Measurements from ENCODE around the gene GNB1. TPM values are rescaled to one million over a fixed set of nuclear protein-coding genes. Genes with fewer than 3 reads are reported as not detected.
A peak's percentile ranks its signal among the peaks of the same experiment; 100 is the strongest.
"Not testable (repeated sequence)": the region's sequence is repeated elsewhere in the genome, so short reads cannot be mapped to it uniquely, and the experiment has no call there.

The GNB1 gene
- total and polyA plus RNA-seq, 5 donors = 73.7 to 205 (median 172) TPM

DNA sequence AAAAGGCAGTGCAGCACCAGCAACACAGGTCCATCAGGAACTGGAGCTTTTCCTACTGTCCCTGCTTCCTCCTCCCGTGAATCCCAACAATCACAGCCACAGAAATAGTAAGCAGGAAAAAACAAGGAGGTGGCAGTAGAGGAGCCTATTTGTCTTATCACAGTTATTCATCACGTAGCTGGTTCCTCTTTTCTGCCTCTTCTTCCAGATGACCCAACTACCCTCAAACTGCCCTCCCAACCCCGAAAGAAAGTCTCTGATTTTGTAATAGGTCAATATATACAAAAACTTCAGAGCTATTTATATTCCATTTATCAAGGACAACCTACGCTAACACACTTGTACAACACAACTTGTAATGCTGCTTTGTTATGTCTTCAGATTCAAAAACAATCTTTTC lies 21.4 kb downstream of the GNB1 start:
- Histone ChIP-seq H3K9me3 (ENCODE audit: control insufficient read depth, low read length) (no peaks in the 10 kb centered on the region), H3K27me3 (ENCODE audit: control insufficient read depth, insufficient read depth) (no peaks in the 10 kb centered on the region), H3K4me3 (ENCODE audit: low read length) (no peak overlapping the region), H3K4me1 (ENCODE audit: control insufficient read depth, insufficient read depth, low read length) (peaks cover 23% of the 10 kb centered on the region), H3K27ac (ENCODE audit: low read length) (no peak overlapping the region)
- DNase-seq (no peak), ATAC-seq (no peak)
- 32% methylated on average over 4 of the region's 4 CpGs for WGBS
- intact Hi-C loops (cut with DNase I) = no loop called here

- ATAC-seq (no peak), DNase-seq (no peak)
- intact Hi-C loops (cut with DNase I) = no loop called here
- Histone ChIP-seq H3K27ac (ENCODE audit: low read length) (no peak overlapping the region), H3K27me3 (ENCODE audit: control insufficient read depth, insufficient read depth) (no peaks in the 10 kb centered on the region), H3K4me3 (ENCODE audit: low read length) (no peak overlapping the region), H3K4me1 (ENCODE audit: control insufficient read depth, insufficient read depth, low read length) (peaks cover 18% of the 10 kb centered on the region), H3K9me3 (ENCODE audit: control insufficient read depth, low read length) (no peaks in the 10 kb centered on the region)
- 98% methylated on average over 3 of the region's 3 CpGs for WGBS
Observed at GRCh38 chr1:1867164-1867563, 23.7 kb downstream of the GNB1 start.

- H3K4me1 ChIP-seq (ENCODE audit: control insufficient read depth, insufficient read depth, low read length) = peaks cover 19% of the 10 kb centered on the region
- H3K27ac ChIP-seq (ENCODE audit: low read length) = no peak overlapping the region
- ATAC-seq = no peak
- WGBS = 55% methylated on average over 6 of the region's 6 CpGs
- DNase-seq = no peak
- intact Hi-C loops (cut with DNase I) = no loop called here
- no peak overlapping the region for H3K4me3 ChIP-seq (ENCODE audit: low read length)
- H3K9me3 ChIP-seq (ENCODE audit: control insufficient read depth, low read length) = no peaks in the 10 kb centered on the region
- H3K27me3 ChIP-seq (ENCODE audit: control insufficient read depth, insufficient read depth) = no peaks in the 10 kb centered on the region
Observed at GRCh38 chr1:1862905-1863547, 27.9 kb downstream of the GNB1 start.

DNA sequence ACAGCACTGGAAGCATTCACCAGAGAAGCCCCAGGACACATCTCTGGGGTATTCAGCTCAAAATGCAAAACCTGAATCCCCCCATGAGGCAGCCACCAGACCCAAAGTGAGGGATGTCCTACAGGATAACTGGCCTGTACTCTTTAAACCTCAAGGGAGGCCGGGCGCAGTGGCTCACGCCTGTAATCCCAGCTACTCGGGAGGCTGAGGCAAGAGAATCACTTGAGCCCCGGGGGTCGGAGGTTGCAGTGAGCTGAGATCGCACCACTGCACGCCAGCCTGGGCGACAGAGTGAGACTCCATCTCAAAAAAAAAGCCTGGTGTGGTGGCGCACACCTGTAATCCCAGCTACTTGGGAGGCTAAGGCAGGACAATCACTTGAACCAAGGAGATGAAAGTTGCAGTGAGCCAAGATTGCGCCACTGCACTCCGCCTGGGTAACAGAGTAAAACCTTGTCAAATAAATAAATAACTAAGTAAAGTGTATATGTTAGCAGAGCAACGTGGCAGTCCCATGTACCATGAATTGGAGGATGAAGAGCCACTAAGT lies 29.1 kb downstream of the GNB1 start:
- 84% methylated on average over 13 of the region's 13 CpGs for WGBS
- intact Hi-C loops (cut with DNase I); DNase-seq; H3K4me3 ChIP-seq (ENCODE audit: low read length); H3K9me3 ChIP-seq (ENCODE audit: control insufficient read depth, low read length); ATAC-seq; H3K27ac ChIP-seq (ENCODE audit: low read length); H3K27me3 ChIP-seq (ENCODE audit: control insufficient read depth, insufficient read depth): not testable (repeated sequence)
- peaks cover 24% of the 10 kb centered on the region for H3K4me1 ChIP-seq (ENCODE audit: control insufficient read depth, insufficient read depth, low read length)

- no peaks in the 10 kb centered on the region for H3K9me3 ChIP-seq (ENCODE audit: control insufficient read depth, low read length)
- H3K27ac ChIP-seq (ENCODE audit: low read length) = no peak overlapping the region
- WGBS = 42% methylated on average over 1 of the region's 1 CpG
- no peaks in the 10 kb centered on the region for H3K27me3 ChIP-seq (ENCODE audit: control insufficient read depth, insufficient read depth)
- intact Hi-C loops (cut with DNase I) = no loop called here
- DNase-seq = no peak
- H3K4me1 ChIP-seq (ENCODE audit: control insufficient read depth, insufficient read depth, low read length) = peaks cover 24% of the 10 kb centered on the region
- ATAC-seq = no peak
- H3K4me3 ChIP-seq (ENCODE audit: low read length) = no peak overlapping the region
Observed at GRCh38 chr1:1861339-1861730, 29.6 kb downstream of the GNB1 start.

- H3K27ac ChIP-seq (ENCODE audit: low read length); DNase-seq; ATAC-seq; H3K9me3 ChIP-seq (ENCODE audit: control insufficient read depth, low read length); H3K27me3 ChIP-seq (ENCODE audit: control insufficient read depth, insufficient read depth); H3K4me3 ChIP-seq (ENCODE audit: low read length); intact Hi-C loops (cut with DNase I): not testable (repeated sequence)
- 76% methylated on average over 8 of the region's 8 CpGs for WGBS
- peaks cover 24% of the 10 kb centered on the region for H3K4me1 ChIP-seq (ENCODE audit: control insufficient read depth, insufficient read depth, low read length)
Observed at GRCh38 chr1:1859970-1860697, 30.8 kb downstream of the GNB1 start.

DNA sequence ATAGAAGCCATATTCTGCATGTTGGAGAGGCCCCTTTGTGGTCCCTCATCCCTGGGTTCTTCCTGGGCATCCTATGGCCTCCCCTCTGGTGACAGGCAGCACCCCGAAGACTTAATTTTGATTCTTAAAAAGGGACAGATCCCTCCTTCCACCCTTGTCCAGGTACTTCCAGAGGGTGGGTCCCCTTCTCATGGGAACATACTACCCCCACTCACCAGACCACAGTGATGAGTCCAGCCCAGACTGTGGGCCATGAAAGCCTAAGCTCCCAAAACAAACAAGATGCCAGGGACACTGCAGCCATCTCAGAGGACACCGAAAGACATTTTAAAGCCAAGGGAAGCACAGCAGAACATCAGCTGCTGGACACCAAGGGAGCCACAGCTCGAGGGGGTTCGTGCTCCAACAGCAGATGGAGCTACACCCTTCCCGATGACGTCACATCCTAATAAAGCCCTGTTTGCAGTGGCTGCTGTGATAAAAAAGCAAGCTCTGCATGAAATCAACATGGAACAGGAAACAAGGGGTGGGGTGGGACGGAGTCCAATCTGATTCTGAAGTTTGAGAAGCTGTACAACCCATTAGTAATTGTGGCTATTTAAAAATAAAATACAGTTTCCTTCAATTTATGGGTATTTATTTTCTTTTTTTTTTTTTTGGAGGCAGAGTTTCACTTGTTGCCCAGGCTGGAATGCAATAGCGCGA lies 32.4 kb downstream of the GNB1 start:
- DNase-seq (peak; percentile 83 to 90 (median 87)), ATAC-seq (peak; percentile 92)
- Histone ChIP-seq H3K27me3 (ENCODE audit: control insufficient read depth, insufficient read depth) (no peaks in the 10 kb centered on the region), H3K4me3 (ENCODE audit: low read length) (peak overlapping the region; percentile 5), H3K4me1 (ENCODE audit: control insufficient read depth, insufficient read depth, low read length) (peaks cover 25% of the 10 kb centered on the region), H3K27ac (ENCODE audit: low read length) (peak overlapping the region; percentile 79), H3K9me3 (ENCODE audit: control insufficient read depth, low read length) (no peaks in the 10 kb centered on the region)
- intact Hi-C loops (cut with DNase I) = no loop called here
- 24% methylated on average over 9 of the region's 9 CpGs for WGBS

GRCh38 chr1:1857096-1857703 lies 33.7 kb downstream of the GNB1 start:
- Histone ChIP-seq H3K27me3 (ENCODE audit: control insufficient read depth, insufficient read depth) (no peaks in the 10 kb centered on the region), H3K9me3 (ENCODE audit: control insufficient read depth, low read length) (no peaks in the 10 kb centered on the region), H3K4me1 (ENCODE audit: control insufficient read depth, insufficient read depth, low read length) (peaks cover 19% of the 10 kb centered on the region), H3K27ac (ENCODE audit: low read length) (peak overlapping the region; percentile 73), H3K4me3 (ENCODE audit: low read length) (no peak overlapping the region)
- WGBS = 32% methylated on average over 4 of the region's 4 CpGs
- peak in 2 of 3 donors; percentile 44 to 62 for DNase-seq
- peak; percentile 15 to 22 for ATAC-seq
- intact Hi-C loops (cut with DNase I) = no loop called here

DNA sequence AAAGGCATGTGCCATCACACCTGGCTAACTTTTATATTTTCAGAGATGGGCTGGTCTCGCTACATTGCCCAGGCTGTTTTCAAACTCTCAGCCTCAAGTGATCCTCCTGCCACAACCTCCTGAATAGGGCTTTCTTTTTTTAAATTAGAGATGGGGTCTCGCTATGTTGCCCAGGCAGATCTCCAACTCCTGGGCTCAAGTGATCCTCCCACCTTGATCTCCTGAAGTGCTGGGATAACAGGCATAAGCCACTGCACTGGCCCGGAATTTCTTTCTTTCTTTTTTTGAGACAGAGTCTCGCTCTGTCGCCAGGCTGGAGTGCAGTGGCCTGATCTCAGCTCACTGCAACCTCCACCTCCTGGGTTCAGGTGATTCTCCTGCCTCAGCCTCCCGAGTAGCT lies 34.7 kb downstream of the GNB1 start:
- H3K27ac ChIP-seq (ENCODE audit: low read length); H3K4me3 ChIP-seq (ENCODE audit: low read length); H3K27me3 ChIP-seq (ENCODE audit: control insufficient read depth, insufficient read depth); DNase-seq; ATAC-seq; H3K9me3 ChIP-seq (ENCODE audit: control insufficient read depth, low read length); intact Hi-C loops (cut with DNase I): not testable (repeated sequence)
- 88% methylated on average over 6 of the region's 6 CpGs for WGBS
- H3K4me1 ChIP-seq (ENCODE audit: control insufficient read depth, insufficient read depth, low read length) = peaks cover 19% of the 10 kb centered on the region

GRCh38 chr1:1853593-1854257 lies 37.2 kb downstream of the GNB1 start:
- H3K9me3 ChIP-seq (ENCODE audit: control insufficient read depth, low read length) = no peaks in the 10 kb centered on the region
- DNase-seq (no peak), ATAC-seq (no peak)
- H3K27ac ChIP-seq (ENCODE audit: low read length) = no peak overlapping the region
- H3K4me1 ChIP-seq (ENCODE audit: control insufficient read depth, insufficient read depth, low read length) = peaks cover 18% of the 10 kb centered on the region
- H3K27me3 ChIP-seq (ENCODE audit: control insufficient read depth, insufficient read depth) = no peaks in the 10 kb centered on the region
- no peak overlapping the region for H3K4me3 ChIP-seq (ENCODE audit: low read length)
- intact Hi-C loops (cut with DNase I) = no loop called here
- WGBS = 70% methylated on average over 7 of the region's 7 CpGs

Measured in right cardiac atrium (tissue), 5 donors.